HG03139 (cell line): ENCODE measurements around the gene NAA10.

Experiments used
- ATAC-seq: cut with Tn5 transposase; IDR thresholded peaks from one replicate; pipeline ENCODE4 v1.9.1; 2021; ENCODE audit not compliant: unreplicated experiment

The NAA10 gene

GRCh38 chrX:153948847-153949805, 14.3 kb upstream of the NAA10 start:
- ATAC-seq, result no peak

GRCh38 chrX:153948002-153948466, 13.2 kb upstream of the NAA10 start:
- ATAC-seq, result no peak

- ATAC-seq, result no peak
Observed at GRCh38 chrX:153947009-153947769, 12.4 kb upstream of the NAA10 start.

- ATAC-seq, result no peak
Observed at GRCh38 chrX:153945956-153946943, 11.4 kb upstream of the NAA10 start.

- no peak for ATAC-seq
Observed at GRCh38 chrX:153944800-153945150, 9.9 kb upstream of the NAA10 start.

- no peak for ATAC-seq
Observed at GRCh38 chrX:153944140-153944799, 9.4 kb upstream of the NAA10 start, which contains the start of gene RENBP. Gene RENBP (minus strand): TSS chrX:153944643. CDS start chrX:153944610, 33 bp downstream.

- no peak for ATAC-seq
Observed at GRCh38 chrX:153941336-153942252, 6.8 kb upstream of the NAA10 start.

GRCh38 chrX:153939573-153939972, 4.7 kb upstream of the NAA10 start:
- ATAC-seq, result no peak

- no peak for ATAC-seq
Observed at GRCh38 chrX:153938226-153938786, 3.5 kb upstream of the NAA10 start.

GRCh38 chrX:153937056-153937455, 2.2 kb upstream of the NAA10 start:
- no peak for ATAC-seq

GRCh38 chrX:153935326-153935851, 552 bp upstream of the NAA10 start:
- no peak for ATAC-seq

- ATAC-seq, result no peak
Observed at GRCh38 chrX:153934148-153934761, 582 bp downstream of the NAA10 start.

- ATAC-seq, result no peak
Observed at GRCh38 chrX:153933748-153934147, 1.1 kb downstream of the NAA10 start.

- no peak for ATAC-seq
Observed at GRCh38 chrX:153932220-153932915, 2.5 kb downstream of the NAA10 start.

GRCh38 chrX:153931748-153932147, 3.1 kb downstream of the NAA10 start:
- no peak for ATAC-seq

GRCh38 chrX:153931151-153931550, 3.7 kb downstream of the NAA10 start:
- ATAC-seq, result no peak
